Left ventricle myocardium inferior (tissue), 1 donor: ENCODE data around the gene CDKL5. TPM values are rescaled to one million over a fixed set of nuclear protein-coding genes. Genes with fewer than 3 reads are reported as not detected.

Experiments
- DNase-seq: peaks from one replicate; pipeline ENCODE4 v3.0.0-alpha.2; 2020
- H3K27ac ChIP-seq: fragments of 200-600 bp; replicated peaks from 2 replicates; pipeline ENCODE4 v1.8.0; 2021
- H3K27me3 ChIP-seq: fragments of 200-600 bp; 2 replicates; pipeline ENCODE4 v1.8.0; 2021; ENCODE audit warnings: low read depth
- H3K36me3 ChIP-seq: fragments of 200-600 bp; 2 replicates; pipeline ENCODE4 v1.8.0; 2021
- H3K4me1 ChIP-seq: fragments of 200-600 bp; 2 replicates; pipeline ENCODE4 v1.8.0; 2021
- H3K4me3 ChIP-seq: fragments of 200-600 bp; 2 replicates; pipeline ENCODE4 v1.8.0; 2021; ENCODE audit warnings: mild to moderate bottlenecking, moderate library complexity
- H3K9me3 ChIP-seq: fragments of 200-600 bp; replicated peaks from 2 replicates; pipeline ENCODE4 v1.8.0; 2021
- CTCF ChIP-seq: fragments of 200-600 bp; IDR thresholded peaks from 2 replicates; pipeline ENCODE4 v1.8.0; 2021; ENCODE audit warnings: antibody characterized with exemption, mild to moderate bottlenecking, borderline replicate concordance
- intact Hi-C: fragments of 100-400 bp; cut with micrococcal nuclease; formaldehyde crosslinking; loops from one replicate; pipeline ENCODE4 v1.11.0; 2022
- total RNA-seq: library from RNA; stranded (reverse); fragmentation: NEBNext Ultra II Directional; extraction: Animal tissue kit (Norgen Biotek cat#: 25700); gene quantifications from one replicate; pipeline ENCODE4 v1.2.1, GENCODE V29; 2021
- donor health status: DM: no; HTN: yes; CAD: no; lungs with severe emphysema.

CDKL5 gene
- total RNA-seq, 1 donor from 2014 or later: 9.3 TPM

DNA sequence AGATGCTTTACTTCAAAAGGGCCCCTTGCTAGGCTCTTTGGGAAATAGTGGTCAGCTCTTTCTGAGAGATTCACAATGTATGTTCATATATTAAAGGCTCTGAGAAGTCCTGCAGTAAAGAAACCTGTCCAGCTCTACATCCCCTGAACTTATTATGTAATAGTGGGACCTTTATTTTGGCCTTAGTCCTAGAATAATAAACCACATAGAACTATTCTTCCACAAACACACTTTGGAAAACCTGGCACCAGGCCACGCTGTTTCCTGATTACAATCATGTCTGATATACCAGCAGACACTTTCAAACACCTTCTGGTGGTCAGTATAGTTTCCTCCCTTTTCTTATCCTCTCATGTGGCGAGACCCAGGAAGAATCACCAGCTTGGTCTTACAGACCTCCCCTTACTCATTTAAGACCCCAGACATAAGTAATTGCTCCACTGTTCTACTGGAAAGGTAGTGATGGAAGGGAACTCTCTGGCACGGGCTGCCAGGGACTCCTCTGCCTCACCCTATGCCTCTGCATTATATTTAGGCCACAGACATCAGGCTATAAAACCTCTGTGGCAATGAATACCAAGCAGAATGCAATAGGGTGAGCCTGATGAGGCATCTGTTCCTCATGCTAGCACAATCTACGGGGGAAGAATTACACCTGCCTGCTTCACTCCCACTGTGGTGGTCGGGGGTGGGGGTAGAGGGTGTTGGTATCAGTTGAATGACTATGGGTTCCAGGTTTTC, 276.4 kb downstream of the CDKL5 start:
- TF ChIP-seq CTCF: no peak
- H3K4me3 ChIP-seq: no peak overlapping the region
- no peaks in the 10 kb centered on the region for H3K27me3 ChIP-seq
- no peaks in the 10 kb centered on the region for H3K4me1 ChIP-seq
- intact Hi-C loops: no loop called here
- peak; percentile 17 for DNase-seq
- no peaks in the 10 kb centered on the region for H3K9me3 ChIP-seq
- H3K36me3 ChIP-seq: no peaks in the 10 kb centered on the region
- H3K27ac ChIP-seq: no peak overlapping the region

- Histone ChIP-seq H3K4me3 (no peak overlapping the region), H3K9me3 (no peaks in the 10 kb centered on the region), H3K36me3 (no peaks in the 10 kb centered on the region), H3K27ac (no peak overlapping the region), H3K27me3 (no peaks in the 10 kb centered on the region), H3K4me1 (no peaks in the 10 kb centered on the region)
- no peak for TF ChIP-seq CTCF
- no peak for DNase-seq
- intact Hi-C loops: no loop called here
These were observed 277.2 kb downstream of the CDKL5 start for GRCh38 chrX:18702362-18703195.

Other genes with a start within 250 kb of the CDKL5 start
- gene BEND2, start 204.7 kb upstream of the CDKL5 start, total RNA-seq: not detected
- gene SCML2, start 70.9 kb upstream of the CDKL5 start, total RNA-seq: 1.1 TPM
- gene RS1, start 246.5 kb downstream of the CDKL5 start, total RNA-seq: not detected